OCI-LY1 (cell line): Measurements from ENCODE around the gene KRTDAP.

Experiments
- H2AFZ ChIP-seq: fragments of 200-600 bp; sonication (generic), shearing (Covaris generic); 2 replicates; pipeline ENCODE4 v1.6.0; 2014; ENCODE audit warnings: antibody characterized with exemption, mild to moderate bottlenecking, low read length
- H3F3A ChIP-seq: fragments of 200-600 bp; sonication (generic), shearing (Covaris generic); 2 replicates; pipeline ENCODE4 v1.6.0; 2014; ENCODE audit warnings: mild to moderate bottlenecking, antibody characterized with exemption, low read length, moderate library complexity; ENCODE audit not compliant: insufficient read depth
- H3K27ac ChIP-seq: fragments of 200-600 bp; sonication (generic); 2 replicates; pipeline ENCODE4 v1.5.1; 2014; ENCODE audit warnings: low read length, mixed run types, mild to moderate bottlenecking, low read depth; ENCODE audit not compliant: poor library complexity, severe bottlenecking
- H3K27me3 ChIP-seq: fragments of 200-600 bp; sonication (generic); 2 replicates; pipeline ENCODE4 v1.6.0; 2014; ENCODE audit warnings: antibody characterized with exemption, mild to moderate bottlenecking, low read length, moderate library complexity; ENCODE audit not compliant: insufficient read depth
- H3K36me3 ChIP-seq: fragments of 200-600 bp; sonication (generic); 2 replicates; pipeline ENCODE4 v1.6.1; 2014; ENCODE audit warnings: mild to moderate bottlenecking, antibody characterized with exemption, low read length, moderate library complexity, mixed read lengths; ENCODE audit not compliant: insufficient read depth
- H3K4me1 ChIP-seq: fragments of 200-600 bp; sonication (generic); 2 replicates; pipeline ENCODE4 v1.5.1; 2014; ENCODE audit warnings: mild to moderate bottlenecking, low read length, moderate library complexity; ENCODE audit not compliant: insufficient read depth, severe bottlenecking
- H3K4me2 ChIP-seq: fragments of 200-600 bp; sonication (generic), shearing (Covaris generic); 2 replicates; pipeline ENCODE4 v1.6.1; 2014; ENCODE audit warnings: low read length
- H3K4me3 ChIP-seq: fragments of 200-600 bp; sonication (generic); 2 replicates; pipeline ENCODE4 v1.5.1; 2014; ENCODE audit warnings: low read length, low read depth, mild to moderate bottlenecking, mixed read lengths; ENCODE audit not compliant: poor library complexity, severe bottlenecking
- H3K79me2 ChIP-seq: fragments of 200-600 bp; shearing (Covaris generic); 2 replicates; pipeline ENCODE4 v1.6.1; 2016; ENCODE audit warnings: mixed run types, low read length, mixed read lengths; ENCODE audit not compliant: insufficient read depth
- H3K9ac ChIP-seq: fragments of 200-600 bp; sonication (generic), shearing (Covaris generic); 2 replicates; pipeline ENCODE4 v1.6.1; 2014; ENCODE audit warnings: mild to moderate bottlenecking, low read length, mixed read lengths
- H3K9me2 ChIP-seq: fragments of 200-600 bp; sonication (generic), shearing (Covaris generic); 2 replicates; pipeline ENCODE4 v1.6.1; 2014; ENCODE audit warnings: low read depth, mild to moderate bottlenecking, low read length, mixed read lengths
- H3K9me3 ChIP-seq: fragments of 200-600 bp; shearing (Covaris generic); 2 replicates; pipeline ENCODE4 v1.6.1; 2014; ENCODE audit warnings: low read length, mixed read lengths
- H4K20me1 ChIP-seq: fragments of 200-600 bp; sonication (generic), shearing (Covaris generic); 2 replicates; pipeline ENCODE4 v1.6.0; 2016; ENCODE audit warnings: mild to moderate bottlenecking, low read length; ENCODE audit not compliant: insufficient read depth
- EZH2 ChIP-seq: fragments of 200-600 bp; sonication (generic), shearing (Covaris generic); IDR thresholded peaks from 2 replicates; pipeline ENCODE4 v1.8.0; 2017; ENCODE audit warnings: borderline replicate concordance, mixed run types, mild to moderate bottlenecking, antibody characterized with exemption, low read length, moderate library complexity, mixed read lengths
- TF ChIP-seq, protein P1 (sequence below): fragments of 200-600 bp; sonication (generic), shearing (Covaris generic); IDR thresholded peaks from 2 replicates; pipeline ENCODE4 v1.5.1; 2017; ENCODE audit warnings: mild to moderate bottlenecking, antibody characterized with exemption, low read length, moderate library complexity, mixed read lengths

The KRTDAP gene

DNA sequence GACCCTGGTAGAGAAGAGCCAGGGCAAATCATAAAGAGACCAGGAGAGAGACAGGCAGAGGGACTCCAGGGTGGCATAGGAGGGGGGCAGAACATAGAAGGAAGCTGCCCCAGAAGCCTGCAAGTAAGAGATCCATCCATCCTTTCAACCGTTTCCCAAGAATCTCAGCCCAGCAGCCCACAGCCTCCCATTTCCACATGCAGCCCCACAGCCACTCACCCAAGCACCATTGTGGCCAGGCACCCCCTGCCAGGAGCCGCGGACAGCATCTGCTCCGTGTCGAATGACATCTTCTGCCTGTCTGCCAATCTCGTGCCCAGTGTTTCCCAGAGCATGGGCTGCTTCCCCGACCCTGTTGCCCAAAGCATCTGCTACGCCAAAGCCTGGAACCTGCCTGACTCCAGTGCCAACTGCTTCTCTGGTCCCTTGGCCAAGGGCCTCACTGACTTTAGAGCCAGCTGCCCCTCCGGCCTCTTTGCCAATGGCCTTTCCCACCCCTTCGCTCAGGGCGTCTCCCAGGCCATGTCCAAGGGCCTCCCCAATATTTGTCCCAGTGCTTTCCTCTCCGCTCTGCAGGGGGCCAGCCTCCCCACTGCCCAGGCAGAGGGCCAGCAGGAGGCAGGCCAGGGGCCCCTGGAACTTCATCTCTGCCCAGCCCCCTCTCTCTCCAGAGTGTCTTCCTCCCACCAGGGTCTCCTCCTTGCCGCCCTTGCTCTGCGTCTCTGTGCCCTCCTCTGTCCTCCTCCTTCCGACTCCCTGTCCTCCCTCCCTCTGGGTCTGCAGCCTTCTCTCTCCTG, 22.8 kb upstream of the KRTDAP start:
- no peaks in the 10 kb centered on the region for H3F3A ChIP-seq
- no peak overlapping the region for H2AFZ ChIP-seq
- no peak overlapping the region for H3K4me2 ChIP-seq
- H3K36me3 ChIP-seq: no peaks in the 10 kb centered on the region
- no peaks in the 10 kb centered on the region for H3K4me1 ChIP-seq
- TF ChIP-seq, protein P1, sequence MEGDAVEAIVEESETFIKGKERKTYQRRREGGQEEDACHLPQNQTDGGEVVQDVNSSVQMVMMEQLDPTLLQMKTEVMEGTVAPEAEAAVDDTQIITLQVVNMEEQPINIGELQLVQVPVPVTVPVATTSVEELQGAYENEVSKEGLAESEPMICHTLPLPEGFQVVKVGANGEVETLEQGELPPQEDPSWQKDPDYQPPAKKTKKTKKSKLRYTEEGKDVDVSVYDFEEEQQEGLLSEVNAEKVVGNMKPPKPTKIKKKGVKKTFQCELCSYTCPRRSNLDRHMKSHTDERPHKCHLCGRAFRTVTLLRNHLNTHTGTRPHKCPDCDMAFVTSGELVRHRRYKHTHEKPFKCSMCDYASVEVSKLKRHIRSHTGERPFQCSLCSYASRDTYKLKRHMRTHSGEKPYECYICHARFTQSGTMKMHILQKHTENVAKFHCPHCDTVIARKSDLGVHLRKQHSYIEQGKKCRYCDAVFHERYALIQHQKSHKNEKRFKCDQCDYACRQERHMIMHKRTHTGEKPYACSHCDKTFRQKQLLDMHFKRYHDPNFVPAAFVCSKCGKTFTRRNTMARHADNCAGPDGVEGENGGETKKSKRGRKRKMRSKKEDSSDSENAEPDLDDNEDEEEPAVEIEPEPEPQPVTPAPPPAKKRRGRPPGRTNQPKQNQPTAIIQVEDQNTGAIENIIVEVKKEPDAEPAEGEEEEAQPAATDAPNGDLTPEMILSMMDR: no peak
- TF ChIP-seq EZH2: no peak
- H3K9ac ChIP-seq: no peak overlapping the region
- no peak overlapping the region for H3K27ac ChIP-seq
- no peaks in the 10 kb centered on the region for H3K9me2 ChIP-seq
- no peak overlapping the region for H3K4me3 ChIP-seq
- H3K79me2 ChIP-seq: no peaks in the 10 kb centered on the region
- H4K20me1 ChIP-seq: no peaks in the 10 kb centered on the region
- peaks cover under 1% of the 10 kb centered on the region; the same call in 1 of the 2 replicates for H3K27me3 ChIP-seq
- H3K9me3 ChIP-seq: no peaks in the 10 kb centered on the region

DNA sequence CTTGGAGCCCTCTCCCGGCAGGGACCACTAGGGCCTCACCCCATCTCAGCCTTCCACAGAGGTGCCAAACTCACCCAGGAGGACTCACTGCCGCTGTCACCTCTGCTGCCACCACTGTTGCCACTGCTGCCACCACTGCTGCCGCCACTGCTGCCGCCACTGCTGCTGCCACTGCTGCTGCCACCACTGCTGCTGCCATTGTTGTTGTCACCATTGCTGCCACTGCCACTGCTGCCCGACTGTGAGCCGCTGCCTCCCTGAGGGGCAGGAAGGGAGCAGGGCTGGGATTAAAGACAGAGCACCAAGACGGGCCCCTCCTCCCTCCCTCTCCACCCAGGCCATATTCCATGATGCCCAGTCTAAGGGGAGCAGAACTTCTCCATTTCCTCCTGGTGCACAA, 21.1 kb upstream of the KRTDAP start:
- no peak overlapping the region for H3K4me3 ChIP-seq
- no peaks in the 10 kb centered on the region for H3K4me1 ChIP-seq
- no peak overlapping the region for H3K27ac ChIP-seq
- H3K9me2 ChIP-seq: no peaks in the 10 kb centered on the region
- H3F3A ChIP-seq: no peaks in the 10 kb centered on the region
- H3K9me3 ChIP-seq: no peaks in the 10 kb centered on the region
- no peaks in the 10 kb centered on the region for H3K79me2 ChIP-seq
- H2AFZ ChIP-seq: no peak overlapping the region
- H4K20me1 ChIP-seq: no peaks in the 10 kb centered on the region
- H3K9ac ChIP-seq: no peak overlapping the region
- TF ChIP-seq, protein P1: no peak
- no peak for TF ChIP-seq EZH2
- H3K4me2 ChIP-seq: no peak overlapping the region
- peaks cover 3% of the 10 kb centered on the region; the same call in 1 of the 2 replicates for H3K27me3 ChIP-seq
- no peaks in the 10 kb centered on the region for H3K36me3 ChIP-seq

DNA sequence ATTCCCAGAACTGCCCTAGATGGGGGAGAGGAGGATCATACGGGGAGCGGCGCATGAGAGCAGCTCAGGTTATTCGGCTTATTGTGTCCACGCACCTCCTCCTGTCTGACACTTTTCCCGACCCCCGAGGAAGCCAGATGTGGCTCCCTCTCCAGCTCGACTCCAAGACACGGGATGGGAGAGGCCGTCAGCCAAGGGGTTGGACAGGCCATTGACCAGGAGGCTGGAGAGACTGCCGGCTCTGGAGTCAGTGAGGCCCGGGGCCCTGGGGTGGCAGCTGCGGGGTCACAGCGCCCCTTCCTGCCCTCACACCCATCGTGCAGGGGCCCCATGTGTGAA, 20.3 kb upstream of the KRTDAP start:
- Histone ChIP-seq H3K4me2 (no peak overlapping the region), H3K36me3 (no peaks in the 10 kb centered on the region)

More for the DNA sequence above, 20.3 kb upstream of the KRTDAP start:
- Histone ChIP-seq H3K4me3 (no peak overlapping the region), H3K79me2 (no peaks in the 10 kb centered on the region), H2AFZ (no peak overlapping the region), H3K4me1 (no peaks in the 10 kb centered on the region), H3K9me3 (no peaks in the 10 kb centered on the region), H3K9ac (no peak overlapping the region), H3K9me2 (no peaks in the 10 kb centered on the region), H3K27me3 (peaks cover 7% of the 10 kb centered on the region; the same call in 1 of the 2 replicates), H3K27ac (no peak overlapping the region), H4K20me1 (no peaks in the 10 kb centered on the region), H3F3A (no peaks in the 10 kb centered on the region)
- TF ChIP-seq, protein P1: no peak
- TF ChIP-seq EZH2: no peak
